Gastroesophageal sphincter (tissue), 4 donors: Measurements from ENCODE around the gene KDM5B. TPM values are rescaled to one million over a fixed set of nuclear protein-coding genes. Genes with fewer than 3 reads are reported as not detected.

Experiments used
- ATAC-seq: fragments of 150-250 bp; one replicate; pipeline ENCODE4 v1.9.1; 2016; ENCODE audit warnings: mild to moderate bottlenecking, moderate library complexity
- H3K27ac ChIP-seq, 4 donors: fragments of 200-600 bp; sonication (generic) in 3 of 4; 1 replicate in 3 of 4; 2 replicates in 1 of 4; pipeline ENCODE4 v1.5.1; 2016 to 2019
- H3K27me3 ChIP-seq: fragments of 200-600 bp; sonication (generic); one replicate; pipeline ENCODE4 v1.5.1; 2019
- H3K36me3 ChIP-seq, 2 donors: fragments of 200-600 bp; sonication (generic); one replicate each; pipeline ENCODE4 v1.5.1; 2019; ENCODE audit warnings: control low read depth in 1 of 2
- H3K4me1 ChIP-seq, 3 donors: fragments of 200-600 bp; sonication (generic); 1 replicate in 2 of 3; 2 replicates in 1 of 3; pipeline ENCODE4 v1.5.1; 2016 to 2019; ENCODE audit warnings: control low read depth in 2 of 3
- H3K4me3 ChIP-seq, 2 donors: fragments of 200-600 bp; sonication (generic); one replicate each; pipeline ENCODE4 v1.5.1; 2019; ENCODE audit warnings: mild to moderate bottlenecking in 1 of 2, moderate library complexity in 1 of 2
- H3K9me3 ChIP-seq, 3 donors: fragments of 200-600 bp; sonication (generic); one replicate each; pipeline ENCODE4 v1.5.1; 2017 to 2019; ENCODE audit warnings: control low read depth in 2 of 3
- CTCF ChIP-seq, 4 experiments: fragments of 200-600 bp in 2 of 4; fragments of 450-650 bp in 2 of 4; sonication (generic) in 1 of 4; IDR thresholded peaks; one replicate each; pipeline ENCODE4 v1.5.1; 2017 to 2019; ENCODE audit warnings: antibody characterized with exemption in 4 of 4, mild to moderate bottlenecking in 2 of 4, moderate library complexity in 2 of 4
- EP300 ChIP-seq: sonication (generic); formaldehyde crosslinking; IDR thresholded peaks from one replicate; pipeline ENCODE4 v1.6.1; 2017; ENCODE audit warnings: antibody characterized with exemption, mild to moderate bottlenecking
- POLR2A ChIP-seq, 2 donors: fragments of 450-650 bp; IDR thresholded peaks; one replicate each; pipeline ENCODE4 v1.6.1; 2017; ENCODE audit warnings: antibody characterized with exemption in 2 of 2, mild to moderate bottlenecking in 2 of 2, moderate library complexity in 1 of 2
- POLR2AphosphoS5 ChIP-seq: sonication (generic); formaldehyde crosslinking; IDR thresholded peaks from one replicate; pipeline ENCODE4 v1.6.1; 2017; ENCODE audit warnings: antibody characterized with exemption
- WGBS, 2 donors: methylation state at CpG; one replicate each; pipeline ENCODE4 v1.1.5; 2018; ENCODE audit warnings: low coverage in 1 of 2; 5-methylcytosine and 5-hydroxymethylcytosine counted together
- total RNA-seq, 4 donors: library from RNA; depleted of rRNA; stranded (reverse); fragments of >200 nt; gene quantifications; one replicate each; pipeline ENCODE4 v1.1.0, GENCODE V29; 2016

The KDM5B gene
- total RNA-seq, 4 donors from 2014 or later, result 29.2 to 41.4 (median 34.8) TPM

- TF ChIP-seq EP300, result no peak
- no peak for TF ChIP-seq CTCF (IDR thresholded peaks at IDR 0.05)
- TF ChIP-seq POLR2AphosphoS5, result no peak
- no peak for TF ChIP-seq POLR2A (IDR thresholded peaks at IDR 0.05)
- WGBS, 2 donors, result 67% methylated on average over 1 of the region's 3 CpGs
- ATAC-seq, result no peak
- no peaks in the 10 kb centered on the region for H3K9me3 ChIP-seq
- H3K27me3 ChIP-seq, result peaks cover 81% of the 10 kb centered on the region
- H3K27ac ChIP-seq, result no peak overlapping the region
- H3K4me1 ChIP-seq, result no peaks in the 10 kb centered on the region
- H3K36me3 ChIP-seq, result no peaks in the 10 kb centered on the region
- H3K4me3 ChIP-seq, result no peak overlapping the region
These were observed 119.1 kb downstream of the KDM5B start for GRCh38 chr1:202689082-202689481.

DNA sequence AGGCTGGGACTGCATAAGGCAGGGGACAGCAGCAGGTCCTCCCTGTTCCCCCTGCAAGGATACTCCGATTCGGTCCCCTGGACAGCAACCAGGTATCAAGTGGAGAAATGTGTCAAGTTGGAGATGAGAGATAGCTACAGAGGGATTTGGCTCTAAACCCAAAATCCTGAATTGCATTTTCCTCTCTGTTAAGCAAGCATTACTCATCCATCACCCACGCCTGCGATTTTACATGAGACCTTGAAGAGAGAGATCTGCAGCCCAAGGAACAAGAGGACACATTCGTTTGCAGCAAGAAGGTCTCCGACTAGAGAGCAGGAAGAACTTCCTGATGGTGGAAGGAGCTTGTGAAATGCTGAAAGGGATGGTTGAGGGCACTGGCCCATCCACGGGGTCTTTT, 119.8 kb downstream of the KDM5B start:
- H3K4me3 ChIP-seq, result no peak overlapping the region
- H3K27me3 ChIP-seq, result peaks cover 76% of the 10 kb centered on the region
- no peak for ATAC-seq
- no peak overlapping the region for H3K27ac ChIP-seq
- H3K36me3 ChIP-seq, result no peaks in the 10 kb centered on the region
- no peaks in the 10 kb centered on the region for H3K9me3 ChIP-seq
- H3K4me1 ChIP-seq, result no peaks in the 10 kb centered on the region
- WGBS, 2 donors, result 63 to 66% methylated on average over 5 to 6 of the region's 7 CpGs
- no peak for TF ChIP-seq POLR2AphosphoS5
- TF ChIP-seq EP300, result no peak
- TF ChIP-seq CTCF (IDR thresholded peaks at IDR 0.05), result no peak
- TF ChIP-seq POLR2A (IDR thresholded peaks at IDR 0.05), result no peak

- H3K36me3 ChIP-seq, result no peaks in the 10 kb centered on the region
- TF ChIP-seq POLR2AphosphoS5, result no peak
- no peak for TF ChIP-seq CTCF (IDR thresholded peaks at IDR 0.05)
- no peak for TF ChIP-seq POLR2A (IDR thresholded peaks at IDR 0.05)
- TF ChIP-seq EP300, result no peak
- 62 to 90% methylated on average over 3 of the region's 3 CpGs for WGBS, 2 donors
- H3K27ac ChIP-seq, result no peak overlapping the region
- H3K4me1 ChIP-seq, result no peaks in the 10 kb centered on the region
- no peak for ATAC-seq
- H3K9me3 ChIP-seq, result no peaks in the 10 kb centered on the region
- no peak overlapping the region for H3K4me3 ChIP-seq
- H3K27me3 ChIP-seq, result peaks cover 80% of the 10 kb centered on the region
These were observed 120.4 kb downstream of the KDM5B start for GRCh38 chr1:202687798-202688197.

GRCh38 chr1:202687370-202687769, 120.9 kb downstream of the KDM5B start:
- 49 to 75% methylated on average over 2 to 3 of the region's 11 CpGs for whole genome bisulfite sequencing, 2 donors
- H3K36me3 ChIP-seq, result no peaks in the 10 kb centered on the region
- TF ChIP-seq EP300 (no peak), POLR2A (IDR thresholded peaks at IDR 0.05) (no peak), CTCF (IDR thresholded peaks at IDR 0.05) (no peak), POLR2AphosphoS5 (no peak)
- H3K4me1 ChIP-seq, result no peaks in the 10 kb centered on the region
- peaks cover 84% of the 10 kb centered on the region for H3K27me3 ChIP-seq
- H3K4me3 ChIP-seq, result no peak overlapping the region
- H3K9me3 ChIP-seq, result no peaks in the 10 kb centered on the region
- H3K27ac ChIP-seq, result no peak overlapping the region
- no peak for ATAC-seq

GRCh38 chr1:202685641-202686040, 122.6 kb downstream of the KDM5B start:
- no peaks in the 10 kb centered on the region for H3K36me3 ChIP-seq
- H3K9me3 ChIP-seq, result no peaks in the 10 kb centered on the region
- no peak overlapping the region for H3K4me3 ChIP-seq
- no peak overlapping the region for H3K27ac ChIP-seq
- WGBS, 2 donors, result 57 to 81% methylated on average over 2 to 4 of the region's 6 CpGs
- no peaks in the 10 kb centered on the region for H3K4me1 ChIP-seq
- peaks cover 88% of the 10 kb centered on the region for H3K27me3 ChIP-seq
- no peak for ATAC-seq
- no peak for TF ChIP-seq POLR2AphosphoS5
- TF ChIP-seq EP300, result no peak
- TF ChIP-seq POLR2A (IDR thresholded peaks at IDR 0.05), result no peak
- no peak for TF ChIP-seq CTCF (IDR thresholded peaks at IDR 0.05)
